Measurements from ENCODE around the gene TAP1. TPM values are rescaled to one million over a fixed set of nuclear protein-coding genes. Genes with fewer than 3 reads are reported as not detected.

Gene TAP1
- total RNA-seq, 1 experiment from 2014 or later, result 13.6 TPM

DNA sequence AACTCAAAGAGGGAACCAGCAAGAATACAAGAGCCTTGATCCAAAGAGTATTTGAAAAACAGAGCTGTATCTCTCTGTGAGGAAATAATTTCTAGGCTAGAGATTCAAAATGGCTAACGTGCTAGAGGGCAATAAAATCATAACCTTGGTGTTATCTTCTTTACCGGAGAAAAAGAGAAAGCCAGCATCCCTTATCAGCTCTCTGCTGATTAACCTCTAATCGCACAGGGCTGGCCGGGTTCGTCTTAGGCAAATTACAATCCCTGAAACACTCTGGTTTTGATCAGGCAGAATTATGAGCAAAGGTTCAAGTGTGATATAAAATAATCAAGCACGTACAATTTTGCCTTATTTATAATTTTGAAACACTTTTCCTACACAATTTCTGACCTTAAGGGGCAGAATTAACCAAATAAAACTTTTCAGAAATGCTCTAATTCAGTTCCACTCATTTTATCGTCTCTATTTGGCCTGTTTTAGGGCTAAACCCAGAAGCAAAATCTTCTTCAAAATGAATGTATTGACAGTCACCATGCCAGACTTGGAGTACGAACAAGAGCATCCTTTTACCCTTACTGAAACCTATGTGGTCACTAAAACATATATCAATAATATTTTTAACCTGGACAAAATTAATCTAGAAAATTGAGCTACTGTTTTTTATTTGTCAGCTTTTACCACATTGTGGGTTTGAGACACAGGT is 14.2 kb upstream of the TAP1 start (continued):
- TF ChIP-seq, protein P1, sequence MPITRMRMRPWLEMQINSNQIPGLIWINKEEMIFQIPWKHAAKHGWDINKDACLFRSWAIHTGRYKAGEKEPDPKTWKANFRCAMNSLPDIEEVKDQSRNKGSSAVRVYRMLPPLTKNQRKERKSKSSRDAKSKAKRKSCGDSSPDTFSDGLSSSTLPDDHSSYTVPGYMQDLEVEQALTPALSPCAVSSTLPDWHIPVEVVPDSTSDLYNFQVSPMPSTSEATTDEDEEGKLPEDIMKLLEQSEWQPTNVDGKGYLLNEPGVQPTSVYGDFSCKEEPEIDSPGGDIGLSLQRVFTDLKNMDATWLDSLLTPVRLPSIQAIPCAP (CRISPR knock-in tag; IDR thresholded peaks at IDR 0.05), result no peak
- TF ChIP-seq, protein P2, sequence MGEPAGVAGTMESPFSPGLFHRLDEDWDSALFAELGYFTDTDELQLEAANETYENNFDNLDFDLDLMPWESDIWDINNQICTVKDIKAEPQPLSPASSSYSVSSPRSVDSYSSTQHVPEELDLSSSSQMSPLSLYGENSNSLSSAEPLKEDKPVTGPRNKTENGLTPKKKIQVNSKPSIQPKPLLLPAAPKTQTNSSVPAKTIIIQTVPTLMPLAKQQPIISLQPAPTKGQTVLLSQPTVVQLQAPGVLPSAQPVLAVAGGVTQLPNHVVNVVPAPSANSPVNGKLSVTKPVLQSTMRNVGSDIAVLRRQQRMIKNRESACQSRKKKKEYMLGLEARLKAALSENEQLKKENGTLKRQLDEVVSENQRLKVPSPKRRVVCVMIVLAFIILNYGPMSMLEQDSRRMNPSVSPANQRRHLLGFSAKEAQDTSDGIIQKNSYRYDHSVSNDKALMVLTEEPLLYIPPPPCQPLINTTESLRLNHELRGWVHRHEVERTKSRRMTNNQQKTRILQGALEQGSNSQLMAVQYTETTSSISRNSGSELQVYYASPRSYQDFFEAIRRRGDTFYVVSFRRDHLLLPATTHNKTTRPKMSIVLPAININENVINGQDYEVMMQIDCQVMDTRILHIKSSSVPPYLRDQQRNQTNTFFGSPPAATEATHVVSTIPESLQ (CRISPR knock-in tag; IDR thresholded peaks at IDR 0.05), result no peak
- TF ChIP-seq, protein P3, sequence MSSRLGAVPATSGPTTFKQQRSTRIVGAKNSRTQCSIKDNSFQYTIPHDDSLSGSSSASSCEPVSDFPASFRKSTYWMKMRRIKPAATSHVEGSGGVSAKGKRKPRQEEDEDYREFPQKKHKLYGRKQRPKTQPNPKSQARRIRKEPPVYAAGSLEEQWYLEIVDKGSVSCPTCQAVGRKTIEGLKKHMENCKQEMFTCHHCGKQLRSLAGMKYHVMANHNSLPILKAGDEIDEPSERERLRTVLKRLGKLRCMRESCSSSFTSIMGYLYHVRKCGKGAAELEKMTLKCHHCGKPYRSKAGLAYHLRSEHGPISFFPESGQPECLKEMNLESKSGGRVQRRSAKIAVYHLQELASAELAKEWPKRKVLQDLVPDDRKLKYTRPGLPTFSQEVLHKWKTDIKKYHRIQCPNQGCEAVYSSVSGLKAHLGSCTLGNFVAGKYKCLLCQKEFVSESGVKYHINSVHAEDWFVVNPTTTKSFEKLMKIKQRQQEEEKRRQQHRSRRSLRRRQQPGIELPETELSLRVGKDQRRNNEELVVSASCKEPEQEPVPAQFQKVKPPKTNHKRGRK (CRISPR knock-in tag; IDR thresholded peaks at IDR 0.05; ENCODE audit: borderline replicate concordance), result no peak
- TF ChIP-seq GTF2I (CRISPR knock-in tag; conservative IDR thresholded peaks at IDR 0.05) (no peak), TEAD4 (CRISPR knock-in tag; IDR thresholded peaks at IDR 0.05) (no peak)
- TF ChIP-seq, protein P4, sequence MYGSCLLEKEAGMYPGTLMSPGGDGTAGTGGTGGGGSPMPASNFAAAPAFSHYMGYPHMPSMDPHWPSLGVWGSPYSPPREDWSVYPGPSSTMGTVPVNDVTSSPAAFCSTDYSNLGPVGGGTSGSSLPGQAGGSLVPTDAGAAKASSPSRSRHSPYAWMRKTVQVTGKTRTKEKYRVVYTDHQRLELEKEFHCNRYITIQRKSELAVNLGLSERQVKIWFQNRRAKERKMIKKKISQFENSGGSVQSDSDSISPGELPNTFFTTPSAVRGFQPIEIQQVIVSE (CRISPR knock-in tag; IDR thresholded peaks at IDR 0.05; ENCODE audit: borderline replicate concordance), result no peak

DNA sequence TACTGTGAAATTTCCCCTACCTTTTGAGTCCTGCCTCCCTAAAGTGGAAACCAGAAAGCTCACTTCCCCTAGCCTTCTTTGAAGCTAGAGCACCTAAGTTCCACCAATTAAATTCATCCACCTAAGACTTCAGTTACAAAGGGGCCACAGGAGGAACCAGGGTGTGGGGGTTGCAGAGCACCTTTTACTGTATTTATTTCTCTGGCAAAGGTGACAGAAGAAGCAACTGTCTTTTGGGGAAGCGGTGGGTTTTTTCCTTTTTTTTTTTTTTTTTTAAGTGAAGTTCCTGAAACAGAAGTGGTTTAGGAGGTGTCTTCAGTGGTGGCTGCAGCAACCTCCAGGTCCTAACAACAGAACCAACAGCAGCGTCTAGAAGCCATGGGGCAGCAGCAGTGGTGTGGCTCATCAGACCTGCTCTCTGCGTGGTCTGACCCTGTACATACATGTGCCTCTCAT is 13.5 kb upstream of the TAP1 start:
- POLR2A ChIA-PET, result interaction anchor here (1.1 kb wide), 1 partner anchor 29 kb away, joined by 3 read pairs; the partner anchor contains the start of gene TAP2
- DNase-seq (ENCODE audit: low spot score) (no peak), ATAC-seq (no peak; the same call in 1 of the 2 replicates)
- CTCF ChIA-PET, result interaction anchor here (0.6 to 9.2 kb wide), 15 partner anchors 10 to 819 kb away, joined by 3 to 243 read pairs (median 12); partner anchors contain the start of genes HLA-DMA, PSMB9, TAP1 and TAP2
- H3K27ac Mint-ChIP-seq, result no peak overlapping the region
- TF ChIP-seq, protein P5, sequence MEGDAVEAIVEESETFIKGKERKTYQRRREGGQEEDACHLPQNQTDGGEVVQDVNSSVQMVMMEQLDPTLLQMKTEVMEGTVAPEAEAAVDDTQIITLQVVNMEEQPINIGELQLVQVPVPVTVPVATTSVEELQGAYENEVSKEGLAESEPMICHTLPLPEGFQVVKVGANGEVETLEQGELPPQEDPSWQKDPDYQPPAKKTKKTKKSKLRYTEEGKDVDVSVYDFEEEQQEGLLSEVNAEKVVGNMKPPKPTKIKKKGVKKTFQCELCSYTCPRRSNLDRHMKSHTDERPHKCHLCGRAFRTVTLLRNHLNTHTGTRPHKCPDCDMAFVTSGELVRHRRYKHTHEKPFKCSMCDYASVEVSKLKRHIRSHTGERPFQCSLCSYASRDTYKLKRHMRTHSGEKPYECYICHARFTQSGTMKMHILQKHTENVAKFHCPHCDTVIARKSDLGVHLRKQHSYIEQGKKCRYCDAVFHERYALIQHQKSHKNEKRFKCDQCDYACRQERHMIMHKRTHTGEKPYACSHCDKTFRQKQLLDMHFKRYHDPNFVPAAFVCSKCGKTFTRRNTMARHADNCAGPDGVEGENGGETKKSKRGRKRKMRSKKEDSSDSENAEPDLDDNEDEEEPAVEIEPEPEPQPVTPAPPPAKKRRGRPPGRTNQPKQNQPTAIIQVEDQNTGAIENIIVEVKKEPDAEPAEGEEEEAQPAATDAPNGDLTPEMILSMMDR (IDR thresholded peaks at IDR 0.05), result no peak
- no peak for TF ChIP-seq SMAD3 (CRISPR knock-in tag; IDR thresholded peaks at IDR 0.05; ENCODE audit: borderline replicate concordance)
- no peak for TF ChIP-seq TP53 (CRISPR knock-in tag; IDR thresholded peaks at IDR 0.05)
- TF ChIP-seq, protein P6, sequence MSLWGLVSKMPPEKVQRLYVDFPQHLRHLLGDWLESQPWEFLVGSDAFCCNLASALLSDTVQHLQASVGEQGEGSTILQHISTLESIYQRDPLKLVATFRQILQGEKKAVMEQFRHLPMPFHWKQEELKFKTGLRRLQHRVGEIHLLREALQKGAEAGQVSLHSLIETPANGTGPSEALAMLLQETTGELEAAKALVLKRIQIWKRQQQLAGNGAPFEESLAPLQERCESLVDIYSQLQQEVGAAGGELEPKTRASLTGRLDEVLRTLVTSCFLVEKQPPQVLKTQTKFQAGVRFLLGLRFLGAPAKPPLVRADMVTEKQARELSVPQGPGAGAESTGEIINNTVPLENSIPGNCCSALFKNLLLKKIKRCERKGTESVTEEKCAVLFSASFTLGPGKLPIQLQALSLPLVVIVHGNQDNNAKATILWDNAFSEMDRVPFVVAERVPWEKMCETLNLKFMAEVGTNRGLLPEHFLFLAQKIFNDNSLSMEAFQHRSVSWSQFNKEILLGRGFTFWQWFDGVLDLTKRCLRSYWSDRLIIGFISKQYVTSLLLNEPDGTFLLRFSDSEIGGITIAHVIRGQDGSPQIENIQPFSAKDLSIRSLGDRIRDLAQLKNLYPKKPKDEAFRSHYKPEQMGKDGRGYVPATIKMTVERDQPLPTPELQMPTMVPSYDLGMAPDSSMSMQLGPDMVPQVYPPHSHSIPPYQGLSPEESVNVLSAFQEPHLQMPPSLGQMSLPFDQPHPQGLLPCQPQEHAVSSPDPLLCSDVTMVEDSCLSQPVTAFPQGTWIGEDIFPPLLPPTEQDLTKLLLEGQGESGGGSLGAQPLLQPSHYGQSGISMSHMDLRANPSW (CRISPR knock-in tag; conservative IDR thresholded peaks at IDR 0.05; ENCODE audit: low read depth), result no peak
- TF ChIP-seq ZNF416 (CRISPR knock-in tag; IDR thresholded peaks at IDR 0.05), result no peak
- TF ChIP-seq, protein P7, sequence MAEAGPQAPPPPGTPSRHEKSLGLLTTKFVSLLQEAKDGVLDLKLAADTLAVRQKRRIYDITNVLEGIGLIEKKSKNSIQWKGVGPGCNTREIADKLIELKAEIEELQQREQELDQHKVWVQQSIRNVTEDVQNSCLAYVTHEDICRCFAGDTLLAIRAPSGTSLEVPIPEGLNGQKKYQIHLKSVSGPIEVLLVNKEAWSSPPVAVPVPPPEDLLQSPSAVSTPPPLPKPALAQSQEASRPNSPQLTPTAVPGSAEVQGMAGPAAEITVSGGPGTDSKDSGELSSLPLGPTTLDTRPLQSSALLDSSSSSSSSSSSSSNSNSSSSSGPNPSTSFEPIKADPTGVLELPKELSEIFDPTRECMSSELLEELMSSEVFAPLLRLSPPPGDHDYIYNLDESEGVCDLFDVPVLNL (CRISPR knock-in tag; IDR thresholded peaks at IDR 0.05; ENCODE audit: borderline replicate concordance, low read depth), result no peak
- TF ChIP-seq NFYB (CRISPR knock-in tag; conservative IDR thresholded peaks at IDR 0.05; ENCODE audit: low read depth), result no peak
- no peak for TF ChIP-seq NFATC4 (CRISPR knock-in tag; IDR thresholded peaks at IDR 0.05)
- TF ChIP-seq, protein P8, sequence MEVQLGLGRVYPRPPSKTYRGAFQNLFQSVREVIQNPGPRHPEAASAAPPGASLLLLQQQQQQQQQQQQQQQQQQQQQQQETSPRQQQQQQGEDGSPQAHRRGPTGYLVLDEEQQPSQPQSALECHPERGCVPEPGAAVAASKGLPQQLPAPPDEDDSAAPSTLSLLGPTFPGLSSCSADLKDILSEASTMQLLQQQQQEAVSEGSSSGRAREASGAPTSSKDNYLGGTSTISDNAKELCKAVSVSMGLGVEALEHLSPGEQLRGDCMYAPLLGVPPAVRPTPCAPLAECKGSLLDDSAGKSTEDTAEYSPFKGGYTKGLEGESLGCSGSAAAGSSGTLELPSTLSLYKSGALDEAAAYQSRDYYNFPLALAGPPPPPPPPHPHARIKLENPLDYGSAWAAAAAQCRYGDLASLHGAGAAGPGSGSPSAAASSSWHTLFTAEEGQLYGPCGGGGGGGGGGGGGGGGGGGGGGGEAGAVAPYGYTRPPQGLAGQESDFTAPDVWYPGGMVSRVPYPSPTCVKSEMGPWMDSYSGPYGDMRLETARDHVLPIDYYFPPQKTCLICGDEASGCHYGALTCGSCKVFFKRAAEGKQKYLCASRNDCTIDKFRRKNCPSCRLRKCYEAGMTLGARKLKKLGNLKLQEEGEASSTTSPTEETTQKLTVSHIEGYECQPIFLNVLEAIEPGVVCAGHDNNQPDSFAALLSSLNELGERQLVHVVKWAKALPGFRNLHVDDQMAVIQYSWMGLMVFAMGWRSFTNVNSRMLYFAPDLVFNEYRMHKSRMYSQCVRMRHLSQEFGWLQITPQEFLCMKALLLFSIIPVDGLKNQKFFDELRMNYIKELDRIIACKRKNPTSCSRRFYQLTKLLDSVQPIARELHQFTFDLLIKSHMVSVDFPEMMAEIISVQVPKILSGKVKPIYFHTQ (CRISPR knock-in tag; IDR thresholded peaks at IDR 0.05), result no peak
- no peak for TF ChIP-seq MXD4 (CRISPR knock-in tag; IDR thresholded peaks at IDR 0.05; ENCODE audit: borderline replicate concordance)
- TF ChIP-seq ZNF219 (CRISPR knock-in tag; IDR thresholded peaks at IDR 0.05; ENCODE audit: borderline replicate concordance), result no peak
- peaks cover 16% of the 10 kb centered on the region for H3K27me3 Mint-ChIP-seq (ENCODE audit: low read depth)
- H3K9me3 Mint-ChIP-seq, result no peaks in the 10 kb centered on the region
- H3K36me3 Mint-ChIP-seq, result no peaks in the 10 kb centered on the region
- no peak overlapping the region for H3K4me3 Mint-ChIP-seq
- H3K4me1 Mint-ChIP-seq, result no peaks in the 10 kb centered on the region
